ENCODE measurements around the gene NPHS1. TPM values are rescaled to one million over a fixed set of nuclear protein-coding genes. Genes with fewer than 3 reads are reported as not detected.

Gene NPHS1
- total and polyA plus RNA-seq, 2 of the 8 experiments (the other 6 are each of a cell fraction or from before 2014, with no cell fraction given): 1.3 to 1.4 TPM

GRCh38 chr19:35888398-35888797, 36.1 kb upstream of the NPHS1 start (continued):
- TF ChIP-seq KDM4A (IDR thresholded peaks at IDR 0.05; ENCODE audit: low read depth, low read length, severe bottlenecking) (no peak), SP2 (IDR thresholded peaks at IDR 0.05; ENCODE audit: low read length) (no peak), KDM1A (IDR thresholded peaks at IDR 0.05; ENCODE audit: borderline replicate concordance, low read length) (no peak), RXRA (IDR thresholded peaks at IDR 0.05; ENCODE audit: insufficient read depth, low read depth, low read length) (no peak), YY1 (IDR thresholded peaks at IDR 0.05; ENCODE audit: low read depth, low read length) (no peak), SIX5 (IDR thresholded peaks at IDR 0.05; ENCODE audit: low read depth, low read length) (no peak), CBX8 (IDR thresholded peaks at IDR 0.05; ENCODE audit: borderline replicate concordance, low read depth, low read length) (no peak), SAP30 (IDR thresholded peaks at IDR 0.05; ENCODE audit: insufficient read depth, insufficient replicate concordance, low read length) (no peak), JUN (IDR thresholded peaks at IDR 0.05; ENCODE audit: low read depth, low read length) (no peak)
